Neural progenitor cell (in vitro differentiated cells): ENCODE data around the gene RIC1.

ENCODE experiments used
- CTCF ChIP-seq: fragments of 200-600 bp; sonication (generic); IDR thresholded peaks from 2 replicates; pipeline ENCODE4 v1.5.1; 2017; ENCODE audit warnings: antibody characterized with exemption, mild to moderate bottlenecking
- EZH2 ChIP-seq: fragments of 200-600 bp; sonication (generic); IDR thresholded peaks from 2 replicates; pipeline ENCODE4 v1.6.1; 2017; ENCODE audit warnings: antibody characterized with exemption, mild to moderate bottlenecking, moderate library complexity

- TF ChIP-seq CTCF (no peak), EZH2 (no peak)
Observed at GRCh38 chr9:5719100-5719926, 90.4 kb downstream of the RIC1 start.
